Measurements from ENCODE around the gene TP73. TPM values are rescaled to one million over a fixed set of nuclear protein-coding genes. Genes with fewer than 3 reads are reported as not detected.

Gene TP73
- total RNA-seq, 6 experiments from 2014 or later: 0.05 to 2.3 (median 0.32) TPM

GRCh38 chr1:3676581-3677470 lies 24.5 kb downstream of the TP73 start:
- 80% methylated on average over 2 of the region's 22 CpGs for WGBS (ENCODE audit: insufficient coverage, low coverage, low lambda C conversion rate, missing lambda C conversion rate)
- Histone ChIP-seq H3K27me3 (no peaks in the 10 kb centered on the region), H3K9me3 (no peaks in the 10 kb centered on the region), H3K27ac (no peak overlapping the region), H3K36me3 (no peaks in the 10 kb centered on the region), H3K4me1 (no peaks in the 10 kb centered on the region), H3K4me3 (no peak overlapping the region)
- intact Hi-C loops (cut with DNase I): no loop called here
- TF ChIP-seq, protein P1, sequence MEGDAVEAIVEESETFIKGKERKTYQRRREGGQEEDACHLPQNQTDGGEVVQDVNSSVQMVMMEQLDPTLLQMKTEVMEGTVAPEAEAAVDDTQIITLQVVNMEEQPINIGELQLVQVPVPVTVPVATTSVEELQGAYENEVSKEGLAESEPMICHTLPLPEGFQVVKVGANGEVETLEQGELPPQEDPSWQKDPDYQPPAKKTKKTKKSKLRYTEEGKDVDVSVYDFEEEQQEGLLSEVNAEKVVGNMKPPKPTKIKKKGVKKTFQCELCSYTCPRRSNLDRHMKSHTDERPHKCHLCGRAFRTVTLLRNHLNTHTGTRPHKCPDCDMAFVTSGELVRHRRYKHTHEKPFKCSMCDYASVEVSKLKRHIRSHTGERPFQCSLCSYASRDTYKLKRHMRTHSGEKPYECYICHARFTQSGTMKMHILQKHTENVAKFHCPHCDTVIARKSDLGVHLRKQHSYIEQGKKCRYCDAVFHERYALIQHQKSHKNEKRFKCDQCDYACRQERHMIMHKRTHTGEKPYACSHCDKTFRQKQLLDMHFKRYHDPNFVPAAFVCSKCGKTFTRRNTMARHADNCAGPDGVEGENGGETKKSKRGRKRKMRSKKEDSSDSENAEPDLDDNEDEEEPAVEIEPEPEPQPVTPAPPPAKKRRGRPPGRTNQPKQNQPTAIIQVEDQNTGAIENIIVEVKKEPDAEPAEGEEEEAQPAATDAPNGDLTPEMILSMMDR (IDR thresholded peaks at IDR 0.05): no peak
- TF ChIP-seq POLR2A (IDR thresholded peaks at IDR 0.05): no peak
- ATAC-seq: peak in 1 of 4 donors; percentile 2
- peak in 1 of 3 donors; percentile 22 for DNase-seq

GRCh38 chr1:3677484-3677883 lies 25.2 kb downstream of the TP73 start:
- DNase-seq (peak in 1 of 3 donors; percentile 19), ATAC-seq (peak in 3 of 4 donors; percentile 2 to 28 (median 20))
- no peaks in the 10 kb centered on the region for H3K4me1 ChIP-seq
- H3K4me3 ChIP-seq: no peak overlapping the region
- no peaks in the 10 kb centered on the region for H3K27me3 ChIP-seq
- no peaks in the 10 kb centered on the region for H3K36me3 ChIP-seq
- no peak for TF ChIP-seq POLR2A (IDR thresholded peaks at IDR 0.05)
- TF ChIP-seq, protein P1 (IDR thresholded peaks at IDR 0.05): no peak
- intact Hi-C loops (cut with DNase I): no loop called here
- 33% methylated on average over 4 of the region's 5 CpGs for WGBS (ENCODE audit: insufficient coverage, low coverage, low lambda C conversion rate, missing lambda C conversion rate)
- no peak overlapping the region for H3K27ac ChIP-seq
- H3K9me3 ChIP-seq: no peaks in the 10 kb centered on the region

DNA sequence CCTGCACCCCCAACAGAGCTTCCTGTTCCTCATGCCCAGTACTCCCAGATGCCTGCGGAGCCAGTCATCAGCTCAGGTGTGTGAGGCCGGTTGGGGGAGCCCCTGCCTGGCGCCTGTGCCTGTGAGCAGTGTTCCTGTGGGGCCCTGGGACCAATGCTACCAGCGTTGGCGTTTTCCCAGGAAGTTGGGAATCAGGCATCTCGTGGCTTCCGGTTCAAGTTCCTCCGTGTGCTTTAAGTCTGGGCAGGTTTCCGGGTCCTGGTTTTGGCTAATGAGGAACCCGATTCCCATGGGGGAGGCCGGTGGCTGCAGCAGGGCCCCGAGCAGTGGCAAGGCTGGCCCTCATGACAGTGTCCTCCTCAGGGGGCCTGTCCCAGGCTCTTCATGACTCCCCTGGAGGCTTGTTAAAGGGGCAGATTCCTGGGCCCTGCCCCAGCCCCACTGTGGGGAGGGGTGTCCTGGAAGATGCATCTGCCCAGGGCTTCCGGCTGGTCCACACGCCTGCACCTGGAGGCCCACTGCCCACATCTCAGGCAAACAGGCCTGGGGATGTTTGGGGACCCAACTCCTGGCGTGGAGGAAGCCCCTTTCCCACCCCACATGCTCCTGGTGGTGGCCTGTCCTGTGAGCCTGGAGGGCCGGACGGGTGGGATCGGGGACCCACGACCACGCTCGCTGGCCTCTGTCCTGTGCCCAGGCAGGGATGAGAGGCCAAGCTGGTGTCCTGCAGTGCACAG lies 26.2 kb downstream of the TP73 start:
- no CpG with 5 or more reads among the region's 21 CpGs for WGBS (ENCODE audit: insufficient coverage, low coverage, low lambda C conversion rate, missing lambda C conversion rate)
- H3K27ac ChIP-seq: no peak overlapping the region
- no peak for TF ChIP-seq POLR2A (IDR thresholded peaks at IDR 0.05)
- TF ChIP-seq, protein P1 (IDR thresholded peaks at IDR 0.05): no peak
- DNase-seq: peak in 1 of 3 donors; percentile 19
- H3K9me3 ChIP-seq: no peaks in the 10 kb centered on the region
- no peaks in the 10 kb centered on the region for H3K36me3 ChIP-seq
- ATAC-seq: no peak
- H3K27me3 ChIP-seq: no peaks in the 10 kb centered on the region
- no peaks in the 10 kb centered on the region for H3K4me1 ChIP-seq
- no peak overlapping the region for H3K4me3 ChIP-seq
- intact Hi-C loops (cut with DNase I): no loop called here

DNA sequence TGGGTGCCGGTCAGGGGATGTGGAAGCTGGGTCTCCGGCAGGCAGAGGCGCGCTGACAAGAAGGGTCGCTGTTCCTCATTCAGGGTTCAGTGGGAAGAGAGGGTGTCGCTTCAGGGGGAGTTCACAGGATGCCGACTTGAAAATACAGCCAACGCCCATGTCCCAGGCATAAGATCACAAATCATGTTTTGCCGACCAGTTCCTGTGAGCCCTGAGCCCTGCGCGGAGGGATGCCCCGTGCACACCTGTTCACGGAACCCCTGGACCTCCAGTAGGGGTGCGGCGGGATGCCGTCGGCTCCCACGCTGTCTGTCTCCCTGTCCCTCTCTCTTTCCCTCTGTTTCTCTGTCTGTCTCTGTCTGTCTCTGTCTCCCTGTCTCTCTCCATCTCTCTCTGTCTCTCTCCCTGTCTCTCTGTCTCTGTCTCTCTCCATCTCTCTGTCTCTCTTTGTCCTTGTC lies 26.8 kb downstream of the TP73 start:
- intact Hi-C loops (cut with DNase I): no loop called here
- TF ChIP-seq, protein P1 (IDR thresholded peaks at IDR 0.05): no peak
- TF ChIP-seq POLR2A (IDR thresholded peaks at IDR 0.05): no peak
- ATAC-seq (no peak), DNase-seq (no peak)
- Histone ChIP-seq H3K4me3 (no peak overlapping the region), H3K4me1 (no peaks in the 10 kb centered on the region), H3K27me3 (no peaks in the 10 kb centered on the region), H3K36me3 (no peaks in the 10 kb centered on the region), H3K9me3 (no peaks in the 10 kb centered on the region), H3K27ac (no peak overlapping the region)
- WGBS (ENCODE audit: insufficient coverage, low coverage, low lambda C conversion rate, missing lambda C conversion rate): no CpG with 5 or more reads among the region's 18 CpGs

Measured in right lobe of liver (tissue), 6 donors.